ENCODE measurements around the gene CPNE1.

DNA sequence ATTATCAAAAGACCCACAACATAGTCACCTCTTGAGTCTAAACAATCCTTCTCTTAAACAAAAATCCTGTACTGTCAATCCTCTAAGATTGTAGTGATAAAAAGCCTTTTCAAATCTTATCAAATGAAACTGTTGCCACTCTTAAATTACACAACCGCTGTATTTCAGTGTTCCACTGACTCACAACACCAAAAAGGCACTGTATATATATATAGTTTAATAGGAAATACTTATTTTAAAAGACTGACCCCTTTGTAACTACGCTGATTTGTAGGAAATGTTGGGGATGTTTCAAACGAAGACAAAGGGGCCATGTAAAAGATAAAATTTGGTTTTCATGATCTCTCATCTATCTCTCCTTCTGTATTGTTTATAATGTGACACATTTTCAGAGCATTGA, 14.1 kb downstream of the CPNE1 start:
- TF ChIP-seq RFX5 (IDR thresholded peaks at IDR 0.05; ENCODE audit: low read depth, low read length) (no peak), TCF7 (IDR thresholded peaks at IDR 0.05; ENCODE audit: borderline replicate concordance) (no peak)
- TF ChIP-seq, protein P1, sequence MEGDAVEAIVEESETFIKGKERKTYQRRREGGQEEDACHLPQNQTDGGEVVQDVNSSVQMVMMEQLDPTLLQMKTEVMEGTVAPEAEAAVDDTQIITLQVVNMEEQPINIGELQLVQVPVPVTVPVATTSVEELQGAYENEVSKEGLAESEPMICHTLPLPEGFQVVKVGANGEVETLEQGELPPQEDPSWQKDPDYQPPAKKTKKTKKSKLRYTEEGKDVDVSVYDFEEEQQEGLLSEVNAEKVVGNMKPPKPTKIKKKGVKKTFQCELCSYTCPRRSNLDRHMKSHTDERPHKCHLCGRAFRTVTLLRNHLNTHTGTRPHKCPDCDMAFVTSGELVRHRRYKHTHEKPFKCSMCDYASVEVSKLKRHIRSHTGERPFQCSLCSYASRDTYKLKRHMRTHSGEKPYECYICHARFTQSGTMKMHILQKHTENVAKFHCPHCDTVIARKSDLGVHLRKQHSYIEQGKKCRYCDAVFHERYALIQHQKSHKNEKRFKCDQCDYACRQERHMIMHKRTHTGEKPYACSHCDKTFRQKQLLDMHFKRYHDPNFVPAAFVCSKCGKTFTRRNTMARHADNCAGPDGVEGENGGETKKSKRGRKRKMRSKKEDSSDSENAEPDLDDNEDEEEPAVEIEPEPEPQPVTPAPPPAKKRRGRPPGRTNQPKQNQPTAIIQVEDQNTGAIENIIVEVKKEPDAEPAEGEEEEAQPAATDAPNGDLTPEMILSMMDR (IDR thresholded peaks at IDR 0.05 in 2 of 3, conservative IDR thresholded peaks at IDR 0.05 in 1 of 3; ENCODE audit: control insufficient read depth in 2 of 3, extremely low read depth in 1 of 3, insufficient read depth in 1 of 3, low read depth in 3 of 3, low read length in 3 of 3) = no peak

All from GM12878 (cell line).